GM12864 (cell line): ENCODE measurements around the gene MESP2.

ENCODE experiments used
- DNase-seq: peaks from one replicate; pipeline ENCODE4 v3.0.0-alpha.2; 2011; ENCODE audit warnings: low read depth
- H3K4me3 ChIP-seq: 2 replicates; pipeline ENCODE4 v1.5.1; 2011; ENCODE audit warnings: mild to moderate bottlenecking, low read depth, low read length, control low read depth
- TF ChIP-seq, protein P1 (sequence below): IDR thresholded peaks from 2 replicates; pipeline ENCODE4 v1.5.1; 2011; ENCODE audit warnings: low read depth, mild to moderate bottlenecking, moderate library complexity, low read length, control low read depth, inconsistent platforms; ENCODE audit errors: missing control alignments

MESP2 gene

DNA sequence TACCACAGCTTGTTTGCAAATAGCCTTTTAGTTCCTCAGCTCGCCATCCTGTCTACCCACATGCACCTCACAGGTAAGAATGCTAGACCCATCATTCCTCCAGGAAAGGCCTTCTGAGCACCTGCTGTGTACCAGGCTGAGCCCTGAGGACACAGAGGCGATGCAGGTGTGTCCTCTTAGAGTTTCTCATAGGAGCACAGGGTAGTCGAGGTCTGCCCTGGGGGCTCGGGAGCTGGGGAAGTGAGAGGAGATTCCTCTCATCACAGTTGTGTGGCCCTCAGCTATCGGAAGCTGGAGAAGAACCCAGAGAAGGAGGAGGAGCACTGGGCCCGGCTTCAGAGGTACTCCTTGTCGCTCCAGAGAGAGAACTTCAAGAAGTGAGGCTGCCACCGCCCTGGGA is 33.1 kb upstream of the MESP2 start:
- no peak for DNase-seq
- TF ChIP-seq, protein P1, sequence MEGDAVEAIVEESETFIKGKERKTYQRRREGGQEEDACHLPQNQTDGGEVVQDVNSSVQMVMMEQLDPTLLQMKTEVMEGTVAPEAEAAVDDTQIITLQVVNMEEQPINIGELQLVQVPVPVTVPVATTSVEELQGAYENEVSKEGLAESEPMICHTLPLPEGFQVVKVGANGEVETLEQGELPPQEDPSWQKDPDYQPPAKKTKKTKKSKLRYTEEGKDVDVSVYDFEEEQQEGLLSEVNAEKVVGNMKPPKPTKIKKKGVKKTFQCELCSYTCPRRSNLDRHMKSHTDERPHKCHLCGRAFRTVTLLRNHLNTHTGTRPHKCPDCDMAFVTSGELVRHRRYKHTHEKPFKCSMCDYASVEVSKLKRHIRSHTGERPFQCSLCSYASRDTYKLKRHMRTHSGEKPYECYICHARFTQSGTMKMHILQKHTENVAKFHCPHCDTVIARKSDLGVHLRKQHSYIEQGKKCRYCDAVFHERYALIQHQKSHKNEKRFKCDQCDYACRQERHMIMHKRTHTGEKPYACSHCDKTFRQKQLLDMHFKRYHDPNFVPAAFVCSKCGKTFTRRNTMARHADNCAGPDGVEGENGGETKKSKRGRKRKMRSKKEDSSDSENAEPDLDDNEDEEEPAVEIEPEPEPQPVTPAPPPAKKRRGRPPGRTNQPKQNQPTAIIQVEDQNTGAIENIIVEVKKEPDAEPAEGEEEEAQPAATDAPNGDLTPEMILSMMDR = no peak
- no peak overlapping the region for H3K4me3 ChIP-seq

- H3K4me3 ChIP-seq = no peak overlapping the region
- TF ChIP-seq, protein P1 = no peak
- no peak for DNase-seq
These were observed 32.5 kb upstream of the MESP2 start for GRCh38 chr15:89743594-89743993.

DNA sequence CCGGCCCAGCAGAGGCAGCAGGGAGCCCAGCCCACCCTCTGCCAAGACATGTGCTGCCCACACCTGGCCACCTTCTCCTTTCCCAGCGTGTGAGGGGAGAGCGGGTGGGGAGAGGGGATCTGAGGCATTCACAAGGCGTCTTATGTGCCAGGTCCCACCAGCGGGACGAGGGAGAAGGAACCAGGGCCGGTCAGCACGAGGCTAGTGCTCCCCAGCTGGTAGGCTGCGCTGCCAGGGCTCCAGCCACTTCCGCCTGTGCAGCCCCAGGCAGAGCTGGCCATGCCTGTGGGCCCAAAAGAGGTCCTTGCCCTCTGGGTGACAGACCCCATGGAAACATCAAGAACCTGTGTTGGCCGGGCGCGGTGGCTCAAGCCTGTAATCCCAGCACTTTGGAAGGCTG is 31.0 kb upstream of the MESP2 start:
- DNase-seq = no peak
- H3K4me3 ChIP-seq = no peak overlapping the region
- TF ChIP-seq, protein P1 = no peak

GRCh38 chr15:89745768-89746167 is 30.4 kb upstream of the MESP2 start:
- TF ChIP-seq, protein P1 = no peak
- no peak overlapping the region for H3K4me3 ChIP-seq
- no peak for DNase-seq

DNA sequence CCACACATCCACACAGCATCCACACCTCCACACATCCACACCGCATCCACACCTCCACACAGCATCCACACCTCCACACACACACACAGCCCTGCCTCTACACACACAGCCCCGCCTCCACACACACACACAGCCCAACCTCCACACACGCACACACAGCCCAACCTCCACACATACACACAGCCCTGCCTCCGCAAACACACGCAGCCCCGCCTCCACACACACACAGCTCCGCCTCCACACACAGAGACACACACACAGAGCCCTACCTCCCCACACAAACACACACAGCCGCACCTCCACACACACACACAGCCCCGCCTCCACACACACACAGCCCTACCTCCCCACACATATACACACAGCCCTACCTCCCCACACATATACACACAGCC is 29.7 kb upstream of the MESP2 start:
- TF ChIP-seq, protein P1 = no peak
- DNase-seq = no peak
- no peak overlapping the region for H3K4me3 ChIP-seq

DNA sequence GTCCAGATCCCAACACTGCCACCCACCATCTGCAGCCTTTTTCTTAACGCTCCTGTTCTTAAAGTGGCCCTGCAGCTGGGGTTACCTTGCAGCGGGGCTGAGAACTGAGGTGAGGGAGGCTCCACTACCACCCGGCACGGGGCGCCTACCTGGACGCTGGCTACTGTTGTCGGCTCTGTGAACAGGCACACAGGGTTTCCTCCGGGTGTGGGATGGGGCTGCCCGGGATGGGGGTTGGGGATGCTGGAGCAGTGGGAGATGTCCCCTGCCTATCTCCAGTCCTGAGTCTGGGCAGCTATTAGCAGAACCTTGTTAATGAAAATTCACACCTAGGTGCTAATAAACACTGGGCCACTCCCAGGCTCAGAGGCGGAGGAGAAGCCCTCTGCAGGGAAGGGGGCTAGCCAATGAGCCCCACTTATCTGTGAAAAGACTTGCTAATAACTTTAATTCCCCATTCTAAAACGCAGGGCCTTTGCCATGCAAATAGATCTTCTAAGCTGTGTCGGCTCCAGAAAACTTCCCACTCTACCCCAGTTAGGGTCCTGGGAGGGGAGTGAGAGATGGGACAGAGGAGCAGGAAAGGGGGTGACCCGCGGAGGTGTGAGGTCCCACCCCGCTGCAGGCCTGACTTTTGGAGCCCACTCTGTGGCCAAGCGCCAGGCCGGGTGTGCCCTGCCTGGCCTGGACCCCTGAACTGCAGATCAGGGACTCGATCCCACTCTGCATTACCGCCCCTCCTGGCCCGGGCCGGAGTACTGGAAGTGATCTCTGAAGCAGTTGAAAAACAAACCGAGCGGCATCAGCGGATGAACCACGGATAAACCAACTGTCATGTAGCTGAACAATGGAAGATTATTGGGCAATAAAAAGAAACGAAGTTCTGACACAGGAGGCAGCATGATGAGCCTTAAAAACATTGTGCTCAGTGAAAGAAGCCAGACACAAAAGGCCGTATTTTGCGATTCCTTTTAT is 28.1 kb upstream of the MESP2 start:
- no peak for DNase-seq
- TF ChIP-seq, protein P1 = no peak
- H3K4me3 ChIP-seq = no peak overlapping the region

- no peak overlapping the region for H3K4me3 ChIP-seq
- TF ChIP-seq, protein P1 = no peak
- no peak for DNase-seq
These were observed 27.1 kb upstream of the MESP2 start for GRCh38 chr15:89749054-89749453.
